KMS-11 (cell line): Measurements from ENCODE around the gene TAX1BP1.

Source experiments
- H2AFZ ChIP-seq: fragments of 200-600 bp; sonication (generic); 2 replicates; pipeline ENCODE4 v1.6.1; 2016; ENCODE audit warnings: antibody characterized with exemption, mixed run types, low read depth
- H3K27ac ChIP-seq: fragments of 200-600 bp; sonication (generic); 2 replicates; pipeline ENCODE4 v1.6.1; 2016; ENCODE audit warnings: mild to moderate bottlenecking, mixed run types
- H3K27me3 ChIP-seq: fragments of 200-600 bp; sonication (generic); 2 replicates; pipeline ENCODE4 v1.6.1; 2017; ENCODE audit warnings: mild to moderate bottlenecking, low read depth, mixed run types, moderate library complexity; ENCODE audit not compliant: insufficient read depth
- H3K36me3 ChIP-seq: fragments of 200-600 bp; sonication (generic); 2 replicates; pipeline ENCODE4 v1.6.1; 2017; ENCODE audit warnings: mild to moderate bottlenecking, mixed run types; ENCODE audit not compliant: insufficient read depth
- H3K4me1 ChIP-seq: fragments of 200-600 bp; sonication (generic); 2 replicates; pipeline ENCODE4 v1.6.1; 2016; ENCODE audit warnings: mild to moderate bottlenecking, low read depth, mixed run types; ENCODE audit not compliant: poor library complexity, severe bottlenecking
- H3K4me2 ChIP-seq: fragments of 200-600 bp; sonication (generic); 2 replicates; pipeline ENCODE4 v1.7.0; 2016; ENCODE audit warnings: mild to moderate bottlenecking, mixed run types
- H3K4me3 ChIP-seq: fragments of 200-600 bp; sonication (generic); IDR thresholded peaks from 2 replicates; pipeline ENCODE4 v1.6.1; 2017; ENCODE audit warnings: low read depth, low read length, mixed read lengths; ENCODE audit not compliant: insufficient read depth
- H3K79me2 ChIP-seq: fragments of 200-600 bp; sonication (generic); 2 replicates; pipeline ENCODE4 v1.6.1; 2016; ENCODE audit warnings: low read depth, mixed run types; ENCODE audit not compliant: insufficient read depth
- H3K9ac ChIP-seq: fragments of 200-600 bp; sonication (generic); 2 replicates; pipeline ENCODE4 v1.6.1; 2016; ENCODE audit warnings: mild to moderate bottlenecking, mixed run types
- H4K20me1 ChIP-seq: fragments of 200-600 bp; sonication (generic); 2 replicates; pipeline ENCODE4 v1.6.1; 2016; ENCODE audit warnings: mild to moderate bottlenecking, mixed run types; ENCODE audit not compliant: insufficient read depth
- TF ChIP-seq, protein P1 (sequence below): fragments of 200-600 bp; sonication (generic); conservative IDR thresholded peaks from 2 replicates; pipeline ENCODE4 v1.6.1; 2017; ENCODE audit warnings: low read depth, mild to moderate bottlenecking, antibody characterized with exemption, low read length, moderate library complexity, mixed read lengths

Gene TAX1BP1

DNA sequence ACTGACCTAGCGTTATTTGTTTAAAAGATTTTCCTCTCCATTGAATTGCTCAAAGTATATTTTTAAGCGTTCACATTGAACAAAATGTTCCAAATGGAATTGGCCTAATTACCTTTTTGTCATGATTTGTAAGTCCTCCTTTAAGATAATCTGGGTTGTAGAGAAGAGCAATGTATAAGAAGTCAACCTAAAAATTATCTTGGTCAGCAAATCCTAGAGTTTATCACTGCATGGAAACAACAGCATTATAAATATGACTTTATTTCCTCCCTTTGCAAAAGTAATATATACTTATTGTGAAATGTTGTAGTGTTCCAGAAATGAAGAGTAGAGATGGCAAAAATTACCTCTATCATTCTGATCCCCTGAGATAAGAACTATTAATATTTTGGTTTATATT lies 59.2 kb downstream of the TAX1BP1 start:
- Histone ChIP-seq H2AFZ (no peak overlapping the region), H3K27ac (no peak overlapping the region), H3K36me3 (no peaks in the 10 kb centered on the region), H4K20me1 (no peaks in the 10 kb centered on the region), H3K9ac (no peak overlapping the region), H3K79me2 (no peaks in the 10 kb centered on the region), H3K4me2 (no peak overlapping the region), H3K4me3 (no peak overlapping the region), H3K27me3 (no peaks in the 10 kb centered on the region), H3K4me1 (no peaks in the 10 kb centered on the region)
- TF ChIP-seq, protein P1, sequence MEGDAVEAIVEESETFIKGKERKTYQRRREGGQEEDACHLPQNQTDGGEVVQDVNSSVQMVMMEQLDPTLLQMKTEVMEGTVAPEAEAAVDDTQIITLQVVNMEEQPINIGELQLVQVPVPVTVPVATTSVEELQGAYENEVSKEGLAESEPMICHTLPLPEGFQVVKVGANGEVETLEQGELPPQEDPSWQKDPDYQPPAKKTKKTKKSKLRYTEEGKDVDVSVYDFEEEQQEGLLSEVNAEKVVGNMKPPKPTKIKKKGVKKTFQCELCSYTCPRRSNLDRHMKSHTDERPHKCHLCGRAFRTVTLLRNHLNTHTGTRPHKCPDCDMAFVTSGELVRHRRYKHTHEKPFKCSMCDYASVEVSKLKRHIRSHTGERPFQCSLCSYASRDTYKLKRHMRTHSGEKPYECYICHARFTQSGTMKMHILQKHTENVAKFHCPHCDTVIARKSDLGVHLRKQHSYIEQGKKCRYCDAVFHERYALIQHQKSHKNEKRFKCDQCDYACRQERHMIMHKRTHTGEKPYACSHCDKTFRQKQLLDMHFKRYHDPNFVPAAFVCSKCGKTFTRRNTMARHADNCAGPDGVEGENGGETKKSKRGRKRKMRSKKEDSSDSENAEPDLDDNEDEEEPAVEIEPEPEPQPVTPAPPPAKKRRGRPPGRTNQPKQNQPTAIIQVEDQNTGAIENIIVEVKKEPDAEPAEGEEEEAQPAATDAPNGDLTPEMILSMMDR, result no peak

DNA sequence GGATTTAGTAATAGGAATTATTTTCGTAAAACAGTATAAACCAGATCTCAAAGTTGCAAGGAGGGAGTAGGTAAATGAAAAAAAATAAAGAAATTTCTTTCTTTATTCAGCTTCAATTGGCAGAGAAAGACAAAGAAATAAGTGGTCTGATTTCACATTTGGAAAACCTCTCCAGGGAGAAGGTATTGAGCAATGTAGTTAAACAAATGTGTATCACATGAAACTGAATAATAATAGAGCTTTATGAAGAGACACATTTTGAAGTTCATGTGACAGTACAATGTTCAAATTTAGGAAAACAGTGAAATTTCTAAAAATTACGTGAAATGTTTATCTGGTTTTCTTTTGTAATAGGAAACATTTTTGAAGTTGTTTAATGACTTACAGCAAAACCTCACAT lies 63.0 kb downstream of the TAX1BP1 start:
- H3K27ac ChIP-seq, result no peak overlapping the region

DNA sequence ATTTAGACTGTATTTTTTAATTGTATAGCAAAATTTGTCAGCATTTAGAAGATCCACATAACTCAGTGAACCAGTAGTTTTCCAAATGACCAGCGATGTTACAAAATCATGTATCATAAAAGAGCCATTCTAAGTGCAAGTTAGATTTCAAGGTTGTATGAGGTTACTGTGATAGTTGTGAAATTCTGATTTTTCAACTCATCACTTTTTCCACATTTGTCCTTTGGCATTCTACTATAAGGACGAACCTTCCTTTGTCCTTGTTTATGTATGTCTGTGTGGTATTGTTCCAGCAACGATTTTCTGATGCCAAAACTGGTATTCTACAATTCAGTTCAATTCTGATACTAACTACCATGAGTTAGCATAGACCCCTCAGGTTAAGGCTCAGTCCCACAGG lies 64.2 kb downstream of the TAX1BP1 start:
- Histone ChIP-seq H3K4me2 (no peak overlapping the region), H3K9ac (no peak overlapping the region), H3K27me3 (no peaks in the 10 kb centered on the region), H4K20me1 (no peaks in the 10 kb centered on the region), H3K36me3 (no peaks in the 10 kb centered on the region), H3K79me2 (no peaks in the 10 kb centered on the region), H3K27ac (no peak overlapping the region), H3K4me1 (peaks cover 10% of the 10 kb centered on the region), H3K4me3 (no peak overlapping the region), H2AFZ (no peak overlapping the region)
- TF ChIP-seq, protein P1, result no peak

More for the DNA sequence above, 63.0 kb downstream of the TAX1BP1 start:
- Histone ChIP-seq H3K9ac (no peak overlapping the region), H3K4me1 (no peaks in the 10 kb centered on the region), H3K79me2 (no peaks in the 10 kb centered on the region), H2AFZ (no peak overlapping the region), H3K27me3 (no peaks in the 10 kb centered on the region), H4K20me1 (no peaks in the 10 kb centered on the region), H3K4me2 (no peak overlapping the region), H3K4me3 (no peak overlapping the region), H3K36me3 (no peaks in the 10 kb centered on the region)
- TF ChIP-seq, protein P1, result no peak

DNA sequence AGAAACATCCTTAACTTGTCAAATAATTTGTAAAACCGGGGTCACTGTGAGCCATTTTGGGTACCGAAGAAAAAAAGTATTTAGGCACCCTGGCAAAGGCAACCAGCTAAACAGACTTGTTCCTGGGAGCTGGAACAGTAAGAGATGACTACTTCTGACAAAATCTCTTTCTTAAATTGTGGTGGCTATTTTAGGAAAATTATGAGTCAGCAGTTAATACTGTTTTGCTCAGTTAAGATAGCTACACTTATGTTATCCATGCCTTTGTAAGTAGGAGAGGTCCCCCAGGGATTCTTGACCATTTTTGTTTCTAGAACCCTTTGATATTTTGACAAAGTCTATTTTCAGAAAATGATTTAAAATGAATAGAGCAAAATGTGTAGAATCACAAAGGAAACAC lies 68.7 kb downstream of the TAX1BP1 start:
- H3K27ac ChIP-seq, result no peak overlapping the region
- H3K27me3 ChIP-seq, result no peaks in the 10 kb centered on the region
- no peaks in the 10 kb centered on the region for H4K20me1 ChIP-seq
- no peak overlapping the region for H3K4me3 ChIP-seq
- no peaks in the 10 kb centered on the region for H3K36me3 ChIP-seq
- TF ChIP-seq, protein P1, result no peak
- H2AFZ ChIP-seq, result no peak overlapping the region
- no peak overlapping the region for H3K9ac ChIP-seq
- H3K79me2 ChIP-seq, result no peaks in the 10 kb centered on the region
- H3K4me1 ChIP-seq, result peaks cover 12% of the 10 kb centered on the region
- no peak overlapping the region for H3K4me2 ChIP-seq

DNA sequence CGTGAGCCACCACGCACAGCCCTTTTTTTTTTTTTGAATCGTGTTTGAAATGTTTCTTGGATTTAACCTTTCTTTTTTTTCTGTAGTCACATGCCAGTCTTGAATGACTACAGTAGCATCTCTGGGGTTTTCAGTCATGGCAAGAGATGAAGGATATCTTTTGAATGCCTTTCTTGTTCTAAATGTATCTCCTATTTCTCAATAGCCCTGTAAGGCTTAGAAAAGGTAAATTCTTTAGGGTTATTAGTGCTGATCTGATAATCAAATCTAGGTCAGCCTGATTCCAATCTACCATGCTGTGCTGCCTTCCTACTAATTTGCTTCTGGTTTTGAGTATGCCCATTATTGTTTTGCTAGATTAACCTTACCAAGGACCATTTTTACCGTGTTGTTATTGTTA lies 70.2 kb downstream of the TAX1BP1 start:
- Histone ChIP-seq H3K79me2 (no peaks in the 10 kb centered on the region), H3K27ac (no peak overlapping the region), H2AFZ (no peak overlapping the region), H3K36me3 (no peaks in the 10 kb centered on the region), H3K4me1 (peaks cover 12% of the 10 kb centered on the region), H3K27me3 (no peaks in the 10 kb centered on the region), H3K4me3 (no peak overlapping the region), H3K9ac (no peak overlapping the region), H3K4me2 (no peak overlapping the region), H4K20me1 (no peaks in the 10 kb centered on the region)
- TF ChIP-seq, protein P1, result no peak
